DMS114 treated with DMSO at 0.1 percent for 48 hours (cell line): ENCODE data around the gene CFAP43.
"Not testable (repeated sequence)": the region's sequence is repeated elsewhere in the genome, so short reads cannot be mapped to it uniquely, and the experiment has no call there.

Source experiments
- DNase-seq: peaks from one replicate; lab custom pipeline; 2025; ENCODE audit not compliant: unreplicated experiment; lab: John Stamatoyannopoulos, UW

The CFAP43 gene

DNA sequence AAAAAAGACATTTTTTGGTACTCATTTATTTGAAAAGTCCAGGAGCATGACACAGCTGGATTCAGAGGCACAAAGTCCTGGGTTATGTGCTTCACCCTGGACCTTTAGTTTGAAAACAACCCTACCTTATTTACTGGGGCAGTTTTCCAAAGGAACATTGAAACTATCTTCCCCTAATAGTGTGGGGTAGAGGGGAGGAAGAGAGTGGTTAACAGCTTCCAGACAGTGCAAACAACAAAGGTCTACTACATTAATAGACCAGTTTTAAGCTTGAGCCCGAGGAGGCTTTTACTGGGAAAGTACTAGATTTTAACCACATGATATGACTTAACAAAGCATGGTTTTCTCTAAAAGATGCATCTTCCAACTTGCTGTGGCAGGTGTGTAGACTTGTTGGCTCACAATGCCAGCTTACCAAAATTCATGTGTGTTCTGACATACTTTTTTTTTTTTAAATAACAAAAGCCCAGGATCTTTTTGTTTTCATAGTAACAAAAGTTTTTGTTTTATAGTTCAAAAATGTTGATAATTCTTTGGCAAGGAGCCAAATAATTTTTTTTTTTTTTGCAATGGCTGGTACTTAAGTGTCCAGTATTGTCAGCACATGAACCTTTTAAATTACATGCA, 24.3 kb upstream of the CFAP43 start:
- no peak for DNase-seq

DNA sequence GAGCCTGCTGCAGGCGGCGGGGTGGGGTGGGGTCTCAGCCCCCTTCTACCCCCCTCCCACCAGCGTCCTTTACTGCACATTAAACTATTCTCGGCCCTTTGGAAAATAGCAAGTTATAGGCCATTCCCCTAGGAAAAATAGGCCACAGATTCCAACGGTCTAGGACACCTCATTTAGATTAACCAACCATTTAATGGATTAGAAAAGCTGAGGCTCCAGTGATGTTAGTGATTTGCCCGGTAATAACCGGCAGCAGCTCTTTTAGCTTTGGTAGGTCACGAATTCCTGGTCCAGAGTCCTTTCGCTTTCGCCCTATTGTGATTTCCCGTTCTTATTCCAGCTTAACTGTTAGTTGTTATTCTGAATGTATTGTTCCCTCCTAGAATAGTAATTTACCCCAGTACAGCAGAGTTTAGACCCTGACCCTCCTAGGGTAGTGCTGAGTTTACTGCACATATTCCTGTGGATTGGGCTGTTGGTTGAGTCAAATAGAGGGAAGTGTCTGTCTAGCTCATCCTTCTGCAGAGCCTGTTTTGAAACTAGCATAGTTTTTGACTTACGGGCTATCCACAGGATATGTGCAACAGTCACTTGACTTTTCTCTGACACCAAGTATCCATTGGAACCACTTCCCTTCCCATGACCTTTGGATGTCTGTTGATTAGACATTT, 23.3 kb upstream of the CFAP43 start:
- peak; percentile 39 for DNase-seq

DNA sequence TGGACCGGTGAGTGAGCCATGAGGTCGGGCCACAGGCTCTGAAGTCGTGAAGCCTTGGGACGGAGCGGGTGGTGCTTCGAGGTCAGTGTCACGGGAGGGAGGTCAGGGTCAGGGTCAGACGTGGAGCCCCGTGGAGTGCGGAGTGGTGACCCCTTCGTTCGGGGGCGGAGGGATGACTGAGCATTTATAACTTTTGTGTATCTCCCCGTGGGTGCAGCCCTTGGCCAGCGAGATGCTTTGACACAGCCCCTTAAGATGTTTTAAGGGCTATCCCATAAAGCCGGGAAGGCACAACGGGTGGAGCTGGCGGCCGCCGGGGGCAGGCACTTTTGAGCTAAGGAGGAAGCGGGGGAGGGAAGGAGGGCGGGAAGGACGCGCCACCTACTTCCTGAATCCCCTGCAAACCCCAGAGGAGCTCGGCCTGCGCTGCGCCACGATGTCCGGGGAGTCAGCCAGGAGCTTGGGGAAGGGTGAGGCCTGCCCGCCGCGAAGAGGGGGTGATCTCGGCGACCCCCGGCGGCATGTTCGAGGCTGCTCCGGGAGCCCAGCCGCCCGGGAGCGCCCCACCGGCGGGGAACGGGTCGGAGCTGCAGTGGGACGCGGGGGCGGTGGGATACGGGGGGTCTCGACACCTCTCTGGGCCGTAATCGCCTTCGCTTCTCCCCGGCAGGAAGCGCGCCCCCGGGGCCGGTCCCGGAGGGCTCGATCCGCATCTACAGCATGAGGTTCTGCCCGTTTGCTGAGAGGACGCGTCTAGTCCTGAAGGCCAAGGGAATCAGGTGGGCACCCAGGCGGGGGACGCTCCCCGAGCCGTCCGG, 22.5 kb upstream of the CFAP43 start, which contains the start of gene GSTO1:
Gene GSTO1 (plus strand): TSS at position 400 of the 818 bp plus-strand sequence. CDS start 37 bp downstream, at position 437.
- DNase-seq, result peak; percentile 42

DNA sequence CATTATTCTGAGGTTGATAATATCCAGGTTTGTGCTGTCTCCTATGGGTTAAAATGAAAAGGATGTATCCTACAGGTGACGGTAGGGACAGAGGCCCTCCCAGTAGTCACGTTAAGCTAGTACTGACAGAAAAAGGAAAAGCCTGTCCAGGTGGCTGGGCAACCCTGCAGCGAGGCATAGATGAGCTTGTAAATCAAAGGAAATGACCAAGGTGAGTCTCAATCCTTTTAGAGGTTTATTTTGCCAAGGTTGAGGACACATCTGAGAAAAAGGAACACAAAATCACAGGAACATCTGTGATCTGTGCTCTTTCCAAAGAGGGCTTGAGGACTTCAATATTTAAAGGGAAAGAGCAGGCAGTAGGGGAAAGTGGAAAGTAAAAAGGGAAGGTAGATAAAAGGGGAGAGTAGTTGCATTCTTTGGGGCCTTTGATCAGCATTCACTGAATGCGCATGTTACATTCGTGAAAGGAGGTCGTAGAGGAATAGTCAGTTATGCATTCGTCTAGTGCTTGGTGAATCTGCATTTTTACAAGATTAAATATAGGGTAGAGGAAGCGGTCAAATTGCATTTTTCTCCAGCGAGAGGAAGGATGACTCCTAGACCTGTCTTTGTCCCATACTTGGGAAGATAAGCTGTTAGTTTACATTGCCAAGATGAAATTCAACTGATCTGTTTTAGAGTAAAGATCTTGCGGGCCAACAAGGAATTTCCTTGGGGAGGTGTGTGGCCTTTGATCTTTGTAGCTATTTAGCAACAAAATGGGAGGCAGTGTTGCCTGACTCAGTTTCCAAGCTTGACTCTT, 21.6 kb upstream of the CFAP43 start:
- DNase-seq, result no peak

DNA sequence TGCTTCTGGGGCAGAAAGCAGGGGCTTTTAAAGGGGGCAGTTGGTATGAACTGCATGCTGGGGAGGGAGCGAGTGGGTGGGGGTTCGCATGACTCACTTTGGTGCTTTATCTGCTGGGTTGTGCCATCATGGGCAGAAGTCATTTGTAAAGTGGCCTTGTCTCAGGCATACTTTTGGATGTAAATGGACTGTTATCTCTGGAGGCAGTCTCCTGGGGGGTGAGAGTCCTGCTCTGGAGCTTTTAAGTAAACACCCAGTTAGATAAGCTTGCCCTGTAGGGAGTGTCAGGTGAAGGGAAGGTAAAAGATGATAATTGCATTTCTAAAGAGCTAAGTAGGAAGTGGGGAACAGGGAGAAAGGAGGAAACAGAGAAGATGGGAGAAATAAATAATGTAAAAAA, 20.9 kb upstream of the CFAP43 start:
- DNase-seq, result no peak

DNA sequence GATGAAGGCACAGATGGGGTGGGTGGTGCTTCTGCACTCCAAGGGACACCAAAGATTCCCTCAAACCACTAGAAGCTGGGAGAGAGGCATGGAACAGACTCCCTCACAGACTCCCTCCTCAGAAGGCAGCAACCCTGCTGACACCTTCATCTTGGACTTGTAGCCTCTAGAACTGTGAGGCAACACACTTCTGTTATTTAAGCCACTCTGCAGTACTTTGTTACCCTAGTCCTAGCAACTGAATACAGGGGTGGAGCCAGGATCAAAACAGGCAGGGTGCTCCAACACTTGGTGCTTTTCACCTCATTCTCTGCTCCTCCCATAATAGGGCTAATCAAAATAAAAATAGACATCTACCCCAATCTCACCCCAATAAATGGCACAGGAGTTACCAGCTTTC, 20.2 kb upstream of the CFAP43 start:
- no peak for DNase-seq

DNA sequence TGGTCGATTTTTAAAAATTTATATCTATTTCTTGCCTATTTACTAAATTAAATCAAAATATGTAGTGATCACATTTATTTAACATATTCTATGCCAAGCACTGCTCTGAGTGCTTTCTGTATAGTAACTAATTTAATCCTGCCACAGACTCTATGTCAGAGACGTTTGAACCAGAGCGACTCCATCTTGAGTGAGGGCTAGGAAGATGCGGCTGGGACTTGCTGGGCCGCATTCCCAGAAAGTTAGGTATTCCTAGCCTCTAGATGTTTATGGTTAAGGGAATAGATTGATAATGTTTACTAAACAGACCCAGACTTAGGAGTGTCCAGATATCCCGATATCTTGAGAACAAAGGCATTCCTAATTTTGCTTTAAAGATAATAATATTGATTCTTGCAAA, 19.3 kb upstream of the CFAP43 start:
- no peak for DNase-seq

DNA sequence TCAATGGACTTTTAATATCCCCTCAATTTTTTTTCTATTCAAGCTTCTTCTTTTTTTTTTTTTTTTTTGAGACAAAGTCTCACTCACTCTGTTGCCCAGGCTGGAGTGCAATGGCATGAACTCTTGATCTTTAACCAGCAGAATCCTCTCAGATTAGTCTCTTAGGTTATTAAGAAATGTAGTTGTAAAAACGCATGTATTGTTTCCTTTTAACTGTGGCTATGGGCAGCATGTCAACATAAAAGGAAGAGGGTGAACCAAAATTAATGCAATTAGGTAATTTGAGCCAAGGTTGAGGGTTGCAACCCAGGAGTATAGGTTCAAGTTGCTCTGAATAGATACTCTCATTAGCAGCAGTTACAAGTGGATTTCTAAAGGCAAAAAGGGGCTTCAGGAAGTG, 18.2 kb upstream of the CFAP43 start:
- no peak for DNase-seq

DNA sequence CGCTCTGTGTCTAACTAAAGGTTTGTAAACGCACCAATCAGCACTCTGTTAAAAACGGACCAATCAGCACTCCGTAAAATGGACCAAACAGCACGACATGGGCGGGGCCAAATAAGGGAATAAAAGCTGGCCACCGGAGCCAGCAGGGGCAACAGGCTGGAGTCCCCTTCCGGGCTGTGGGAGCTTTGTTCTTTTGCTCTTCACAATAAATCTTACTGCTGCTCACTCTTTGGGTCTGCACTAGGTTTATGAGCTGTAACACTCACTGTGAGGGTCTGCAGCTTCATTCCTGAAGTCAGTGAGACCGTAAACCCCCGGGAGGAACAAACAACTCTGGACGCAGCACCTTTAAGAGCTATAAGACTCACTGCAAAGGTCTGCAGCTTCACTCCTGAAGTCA, 16.8 kb upstream of the CFAP43 start:
- not testable (repeated sequence) for DNase-seq

DNA sequence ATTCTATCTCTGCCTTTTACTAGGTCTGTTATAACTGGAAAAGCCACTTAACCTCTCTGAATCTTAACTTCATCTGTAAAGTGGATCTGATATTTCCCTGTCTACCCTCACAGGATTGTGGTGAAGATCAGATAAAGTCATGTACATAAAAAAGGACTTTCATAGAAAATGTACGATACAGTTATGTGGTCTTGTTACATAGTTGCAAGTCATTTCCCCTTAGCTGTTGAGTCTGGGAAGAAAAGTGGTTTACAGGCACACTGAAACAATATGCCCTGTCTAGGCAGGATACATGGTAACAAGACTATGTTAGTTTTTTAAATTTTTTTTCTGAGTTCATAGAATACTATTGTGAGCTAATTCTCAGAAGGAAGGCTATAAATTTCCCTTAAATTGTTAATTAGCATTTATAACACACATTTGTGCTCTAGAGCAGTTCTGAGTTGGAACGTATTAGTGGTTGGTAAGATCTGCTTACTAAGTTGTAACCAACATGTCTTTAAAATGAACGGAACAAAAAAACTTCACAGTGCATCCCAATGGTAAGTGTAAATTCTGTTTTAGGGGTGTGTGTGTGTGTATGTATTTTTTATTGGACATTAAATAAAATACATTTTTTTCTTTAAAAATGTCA, 15.5 kb upstream of the CFAP43 start:
- DNase-seq, result no peak

DNA sequence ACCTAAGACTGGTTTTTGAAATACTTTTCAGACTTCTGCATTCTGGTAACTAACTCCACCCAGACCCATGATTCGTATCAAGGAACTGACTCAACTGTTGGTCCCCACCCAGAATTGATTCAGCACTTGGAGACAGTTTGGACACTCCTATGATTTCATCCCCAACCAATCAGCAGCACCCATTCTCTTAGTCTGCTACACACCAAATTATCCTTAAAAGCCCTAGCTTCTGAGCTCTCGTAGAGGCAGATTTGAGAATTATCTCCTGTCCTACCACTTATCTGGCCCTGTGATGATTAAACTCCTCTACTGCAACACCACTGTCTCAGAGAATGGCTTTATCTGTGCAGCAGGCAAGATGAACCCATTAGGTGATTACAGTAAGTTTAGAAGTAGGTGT, 14.8 kb upstream of the CFAP43 start:
- DNase-seq, result no peak

DNA sequence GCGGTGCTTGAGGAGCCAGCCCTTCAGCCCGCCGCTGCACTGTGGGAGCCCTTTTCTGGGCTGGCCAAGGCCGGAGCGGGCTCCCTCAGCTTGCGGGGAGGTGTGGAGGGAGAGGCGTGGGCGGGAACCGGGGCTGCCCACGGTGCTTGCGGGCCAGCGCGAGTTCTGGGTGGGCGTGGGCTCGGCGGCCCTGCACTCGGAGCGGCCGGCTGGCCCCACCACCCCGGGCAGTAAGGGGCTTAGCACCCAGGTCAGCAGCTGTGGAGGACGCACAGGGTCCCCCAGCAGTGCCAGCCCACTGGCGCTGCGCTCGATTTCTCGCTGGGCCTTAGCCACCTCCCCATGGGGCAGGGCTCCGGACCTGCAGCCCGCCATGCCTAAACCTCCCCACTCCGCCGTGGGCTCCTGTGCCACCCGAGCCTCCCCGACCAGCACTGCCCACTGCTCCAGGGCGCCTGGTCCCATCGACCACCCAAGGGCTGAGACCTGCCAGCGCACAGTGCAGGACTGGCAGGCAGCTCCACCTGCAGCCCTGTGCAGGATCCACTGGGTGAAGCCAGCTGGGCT, 13.0 kb upstream of the CFAP43 start:
- no peak for DNase-seq

DNA sequence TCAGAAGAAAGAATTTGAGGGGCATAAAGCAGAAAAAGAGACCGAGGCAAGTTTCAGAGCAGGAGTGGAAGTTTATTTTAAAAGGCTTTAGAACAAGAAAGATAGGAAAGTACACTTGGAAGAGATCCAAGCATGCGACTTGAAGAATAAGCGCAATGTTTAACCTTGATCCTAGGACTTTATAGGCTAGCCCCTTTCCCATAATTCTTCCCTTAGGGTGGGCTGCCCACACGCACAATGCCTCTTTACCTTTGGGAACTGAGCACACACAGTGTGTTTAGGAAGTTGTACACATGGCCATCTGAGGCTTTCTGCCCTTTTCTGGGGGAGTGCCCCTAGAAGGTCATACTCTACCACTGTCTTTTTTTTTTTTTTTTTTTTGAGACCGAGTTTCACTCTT, 11.3 kb upstream of the CFAP43 start:
- DNase-seq, result no peak

DNA sequence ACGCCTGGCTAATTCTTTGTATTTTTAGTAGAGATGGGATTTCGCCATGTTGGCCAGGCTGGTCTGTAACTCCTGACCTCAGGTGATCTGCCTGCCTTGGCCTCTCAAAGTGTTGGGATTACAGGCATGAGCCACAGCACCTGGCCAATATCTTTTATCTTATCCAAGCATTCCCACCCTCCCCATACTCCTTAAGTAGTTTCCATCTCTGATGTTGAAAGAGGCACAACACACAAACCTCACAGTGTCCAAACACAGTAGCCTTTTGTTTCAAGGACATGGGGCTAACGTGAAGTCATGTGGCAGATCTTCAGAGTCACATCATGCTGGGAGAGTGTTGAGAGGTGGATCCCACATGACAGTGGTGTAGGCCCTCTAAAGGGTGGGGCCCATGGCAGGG, 10.8 kb upstream of the CFAP43 start:
- DNase-seq, result not testable (repeated sequence)

DNA sequence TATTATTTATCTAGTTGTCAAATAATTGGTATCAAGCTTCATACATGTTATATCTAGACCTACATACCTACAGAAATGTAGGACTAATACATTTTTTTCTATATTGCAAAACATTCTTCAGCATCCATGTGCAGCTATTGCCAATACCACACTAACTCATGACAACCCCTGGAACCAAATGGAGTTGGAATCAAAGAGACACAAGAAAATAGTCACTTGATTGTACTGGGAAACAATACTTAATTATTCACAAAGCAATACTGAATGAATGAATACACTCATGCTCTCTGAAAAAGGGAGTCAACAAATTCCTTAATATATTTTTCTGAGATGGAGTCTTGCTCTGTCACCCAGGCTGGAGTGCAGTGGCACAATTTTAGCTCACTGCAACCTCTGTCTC, 10.4 kb upstream of the CFAP43 start:
- no peak for DNase-seq

DNA sequence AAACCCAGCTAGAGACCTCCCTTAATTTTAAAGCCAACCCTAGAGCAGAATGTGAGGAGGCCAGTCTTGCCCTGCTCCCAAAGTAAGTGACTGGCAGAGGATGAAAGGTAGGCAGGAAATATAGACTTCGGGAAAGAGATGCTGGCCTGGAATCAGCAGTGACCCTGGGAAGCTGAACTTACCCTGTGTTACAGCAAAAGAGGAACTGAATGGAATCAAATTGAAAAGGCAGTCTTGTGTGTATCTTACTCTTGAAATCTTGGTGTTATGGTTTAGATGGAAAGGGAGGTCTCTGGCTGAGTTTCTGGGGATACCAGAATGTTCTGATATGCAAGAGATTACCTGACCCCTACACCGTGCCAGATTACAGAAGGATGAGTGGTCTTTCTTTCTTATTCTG, 7.9 kb upstream of the CFAP43 start:
- no peak for DNase-seq

DNA sequence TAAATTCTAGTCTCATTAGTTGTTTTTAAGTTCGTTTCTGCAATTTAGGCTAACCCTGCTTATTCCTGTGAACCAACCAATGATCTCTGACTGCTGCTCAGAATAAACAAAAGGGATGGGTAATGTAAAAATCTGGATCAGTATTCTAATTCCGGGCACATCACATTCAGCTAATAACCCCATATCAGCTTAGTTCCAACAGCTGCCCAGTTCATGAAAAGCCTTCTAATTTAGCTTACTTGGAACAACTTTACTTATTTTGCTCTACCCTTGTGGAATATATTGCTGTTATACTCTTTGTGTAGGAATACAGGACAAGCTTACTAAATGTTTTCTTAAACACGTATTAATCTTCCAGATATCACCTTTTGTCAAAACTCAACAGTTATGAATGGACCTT, 3.6 kb upstream of the CFAP43 start:
- DNase-seq, result no peak

DNA sequence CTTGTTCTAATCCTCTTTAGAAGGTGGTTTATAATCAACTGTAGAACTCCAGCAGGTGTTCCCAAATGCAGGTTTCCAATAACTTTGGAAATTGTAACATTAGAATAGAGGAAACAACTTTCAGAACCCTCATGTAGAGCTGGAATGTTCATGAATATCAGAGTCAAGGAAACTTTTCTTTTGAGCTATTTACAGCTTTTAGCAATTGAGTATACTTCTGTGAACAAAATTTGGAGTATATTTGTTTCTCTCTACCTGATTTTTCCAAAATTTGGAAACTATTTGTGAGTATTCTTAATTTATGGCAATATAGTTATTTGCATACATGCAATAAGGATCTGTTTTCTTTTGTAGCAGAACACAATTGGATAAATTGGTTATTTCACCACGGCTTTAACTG, 2.8 kb upstream of the CFAP43 start:
- DNase-seq, result peak; percentile 11

DNA sequence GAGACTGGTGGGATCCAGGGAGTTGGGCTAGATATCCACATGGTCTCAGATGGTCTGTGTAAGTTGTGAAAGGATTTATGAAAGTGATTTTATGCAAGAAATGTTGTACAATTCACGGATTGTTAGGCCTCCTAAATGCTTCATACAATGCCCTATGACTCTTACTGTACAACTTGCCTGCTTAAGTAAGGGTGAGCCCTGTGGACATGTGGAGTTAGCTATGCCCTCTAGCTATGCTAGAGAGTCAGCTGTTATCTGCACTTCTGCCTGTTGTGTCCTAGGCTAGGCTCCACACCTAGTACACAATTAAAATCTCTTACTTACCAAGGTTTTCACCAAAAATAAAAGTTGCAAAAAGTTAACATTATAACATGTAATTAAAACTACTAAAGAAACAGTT, 1.7 kb upstream of the CFAP43 start:
- DNase-seq, result no peak

DNA sequence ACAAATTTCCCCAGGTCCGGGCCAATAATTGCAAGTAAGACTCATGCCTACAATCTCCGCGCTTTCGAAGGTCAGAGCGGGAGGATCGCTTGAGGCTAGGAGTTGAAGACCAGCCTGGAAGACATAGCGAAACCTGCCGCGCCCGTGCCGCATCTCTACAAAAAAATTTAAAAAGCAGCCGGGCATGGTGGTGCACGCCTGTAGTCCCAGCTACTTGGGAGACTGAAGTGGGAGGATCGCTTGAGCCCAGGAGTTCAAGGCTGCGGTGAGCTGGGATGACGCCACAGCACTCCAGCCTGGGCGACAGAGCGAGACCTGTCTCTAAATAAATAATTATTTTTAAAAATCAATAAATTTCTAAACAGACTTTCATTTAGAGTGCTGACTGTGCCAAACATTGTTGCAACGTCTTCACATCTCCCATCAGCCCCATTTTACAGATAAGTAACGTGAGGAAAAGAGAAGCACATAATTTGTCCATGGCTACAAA, 494 bp upstream of the CFAP43 start:
- no peak for DNase-seq
